ENCODE data around the gene BCCIP.

DNA sequence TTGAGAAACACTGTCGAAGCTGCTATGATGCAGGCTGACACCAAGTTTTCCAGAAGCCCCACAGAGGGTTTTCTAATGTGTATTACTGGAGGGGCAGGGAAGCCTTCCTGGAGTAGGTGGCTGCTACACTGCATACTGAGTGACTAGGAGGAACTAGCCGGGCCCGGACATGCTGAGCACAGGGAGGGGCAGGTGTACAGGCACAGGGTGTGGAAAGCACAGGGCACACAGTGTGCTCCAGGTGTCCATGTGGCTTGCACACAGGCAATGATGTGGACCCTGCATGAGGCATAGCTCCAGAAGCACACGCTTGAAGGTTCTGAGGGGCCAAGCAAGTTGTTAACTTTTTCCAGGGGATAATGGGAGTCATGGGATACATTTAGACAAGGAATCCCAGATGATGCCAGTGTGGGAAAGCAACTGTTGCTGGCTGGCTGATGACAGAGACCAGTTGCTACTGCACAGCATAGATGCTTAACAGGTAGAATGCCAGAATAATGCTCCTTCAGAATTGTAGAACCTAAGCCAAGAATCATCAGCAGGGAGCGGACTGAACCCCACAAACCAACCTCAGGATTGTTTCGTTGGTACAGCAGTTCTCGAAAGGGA is 43.2 kb downstream of the BCCIP start:
- TF ChIP-seq, protein P1, sequence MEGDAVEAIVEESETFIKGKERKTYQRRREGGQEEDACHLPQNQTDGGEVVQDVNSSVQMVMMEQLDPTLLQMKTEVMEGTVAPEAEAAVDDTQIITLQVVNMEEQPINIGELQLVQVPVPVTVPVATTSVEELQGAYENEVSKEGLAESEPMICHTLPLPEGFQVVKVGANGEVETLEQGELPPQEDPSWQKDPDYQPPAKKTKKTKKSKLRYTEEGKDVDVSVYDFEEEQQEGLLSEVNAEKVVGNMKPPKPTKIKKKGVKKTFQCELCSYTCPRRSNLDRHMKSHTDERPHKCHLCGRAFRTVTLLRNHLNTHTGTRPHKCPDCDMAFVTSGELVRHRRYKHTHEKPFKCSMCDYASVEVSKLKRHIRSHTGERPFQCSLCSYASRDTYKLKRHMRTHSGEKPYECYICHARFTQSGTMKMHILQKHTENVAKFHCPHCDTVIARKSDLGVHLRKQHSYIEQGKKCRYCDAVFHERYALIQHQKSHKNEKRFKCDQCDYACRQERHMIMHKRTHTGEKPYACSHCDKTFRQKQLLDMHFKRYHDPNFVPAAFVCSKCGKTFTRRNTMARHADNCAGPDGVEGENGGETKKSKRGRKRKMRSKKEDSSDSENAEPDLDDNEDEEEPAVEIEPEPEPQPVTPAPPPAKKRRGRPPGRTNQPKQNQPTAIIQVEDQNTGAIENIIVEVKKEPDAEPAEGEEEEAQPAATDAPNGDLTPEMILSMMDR (IDR thresholded peaks at IDR 0.05; ENCODE audit: low read depth, low read length, missing input control): no peak
- TF ChIP-seq RAD21 (IDR thresholded peaks at IDR 0.05): no peak
- no peak for TF ChIP-seq NR2F2 (IDR thresholded peaks at IDR 0.05)
- TF ChIP-seq GABPA (IDR thresholded peaks at IDR 0.05 in 1 of 2, conservative IDR thresholded peaks at IDR 0.05 in 1 of 2): no peak
- TF ChIP-seq EGR1 (IDR thresholded peaks at IDR 0.05; ENCODE audit: low read depth in 2 of 2): no peak
- TF ChIP-seq TAF1 (conservative IDR thresholded peaks at IDR 0.05): no peak
- TF ChIP-seq REST (IDR thresholded peaks at IDR 0.05): no peak

All from liver (tissue), 3 donors.